Esophagus squamous epithelium (tissue), 5 donors: Measurements from ENCODE around the gene MTREX. TPM values are rescaled to one million over a fixed set of nuclear protein-coding genes. Genes with fewer than 3 reads are reported as not detected.

Experiments used
- DNase-seq: peaks from one replicate; lab custom pipeline; 2025; lab: John Stamatoyannopoulos, UW
- H3K27ac ChIP-seq, 4 donors: fragments of 200-600 bp; sonication (generic); one replicate each; pipeline ENCODE4 v1.5.1; 2016 to 2019; ENCODE audit warnings: mild to moderate bottlenecking in 1 of 4
- H3K27me3 ChIP-seq, 4 donors: fragments of 200-600 bp; sonication (generic); 1 replicate in 3 of 4; 2 replicates in 1 of 4; pipeline versions ENCODE4 v1.5.1 to v1.6.0; 2017 to 2021; ENCODE audit warnings: antibody characterized with exemption in 1 of 4
- H3K36me3 ChIP-seq, 3 donors: fragments of 200-600 bp; sonication (generic); one replicate each; pipeline ENCODE4 v1.5.1; 2016 to 2019
- H3K4me1 ChIP-seq, 3 donors: fragments of 200-600 bp; sonication (generic); one replicate each; pipeline ENCODE4 v1.5.1; 2017 to 2019
- H3K4me3 ChIP-seq, 4 donors: fragments of 200-600 bp; sonication (generic); 1 replicate in 3 of 4; 2 replicates in 1 of 4; pipeline ENCODE4 v1.5.1; 2016 to 2019; ENCODE audit warnings: mild to moderate bottlenecking in 2 of 4, moderate library complexity in 1 of 4
- H3K9me3 ChIP-seq, 3 donors: fragments of 200-600 bp; sonication (generic); one replicate each; pipeline ENCODE4 v1.5.1; 2016 to 2019
- POLR2A ChIP-seq, 4 donors: fragments of 450-650 bp; IDR thresholded peaks; one replicate each; pipeline ENCODE4 v1.6.1; 2017; ENCODE audit warnings: antibody characterized with exemption in 4 of 4, mild to moderate bottlenecking in 4 of 4, moderate library complexity in 3 of 4
- WGBS, 2 donors: methylation state at CpG; one replicate each; pipeline ENCODE4 v1.1.5; 2018; 5-methylcytosine and 5-hydroxymethylcytosine counted together
- intact Hi-C: fragments of 100-400 bp; cut with DNase I; formaldehyde crosslinking; loops from one replicate; pipeline ENCODE4 v1.15.0; 2022
- total RNA-seq, 4 donors: library from RNA; depleted of rRNA; stranded (reverse); fragments of >200 nt; gene quantifications; one replicate each; pipeline ENCODE4 v1.1.0, GENCODE V29; 2016
- TF ChIP-seq, protein P1 (sequence below), 6 experiments: fragments of 450-650 bp in 4 of 6; fragments of 200-600 bp in 2 of 6; sonication (generic) in 2 of 6; IDR thresholded peaks; one replicate each; pipeline ENCODE4 v1.5.1; 2016 to 2019; ENCODE audit warnings: antibody characterized with exemption in 6 of 6, mild to moderate bottlenecking in 4 of 6, moderate library complexity in 4 of 6
- donor health status: DM: yes; HTN: yes; CAD: no.

Gene MTREX
- total RNA-seq, 4 donors from 2014 or later = 63.9 to 79.3 (median 72.2) TPM

DNA sequence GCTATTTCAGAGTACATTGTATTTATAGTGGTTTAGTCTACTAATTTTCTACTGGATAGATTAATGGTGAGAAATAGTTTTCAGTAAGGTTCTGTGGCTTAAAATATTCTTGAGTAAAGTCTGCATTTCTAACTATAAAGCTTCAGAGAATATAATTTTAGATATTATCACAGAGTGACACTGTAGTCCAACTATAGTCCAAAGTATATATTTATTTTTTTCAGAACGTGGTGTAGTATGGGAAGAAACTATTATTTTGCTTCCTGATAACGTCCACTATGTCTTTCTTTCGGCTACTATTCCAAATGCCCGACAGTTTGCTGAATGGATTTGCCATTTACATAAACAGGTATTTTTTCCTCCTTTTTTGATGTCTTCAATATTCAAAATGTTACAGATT, 35.3 kb downstream of the MTREX start:
- no peaks in the 10 kb centered on the region for H3K4me1 ChIP-seq
- 85% methylated on average over 4 of the region's 4 CpGs for WGBS, 2 donors
- no peaks in the 10 kb centered on the region for H3K27me3 ChIP-seq
- H3K9me3 ChIP-seq = no peaks in the 10 kb centered on the region
- DNase-seq = no peak
- H3K36me3 ChIP-seq = peaks cover 0 to 71% (median 9%) of the 10 kb centered on the region in 3 donors
- TF ChIP-seq, protein P1, sequence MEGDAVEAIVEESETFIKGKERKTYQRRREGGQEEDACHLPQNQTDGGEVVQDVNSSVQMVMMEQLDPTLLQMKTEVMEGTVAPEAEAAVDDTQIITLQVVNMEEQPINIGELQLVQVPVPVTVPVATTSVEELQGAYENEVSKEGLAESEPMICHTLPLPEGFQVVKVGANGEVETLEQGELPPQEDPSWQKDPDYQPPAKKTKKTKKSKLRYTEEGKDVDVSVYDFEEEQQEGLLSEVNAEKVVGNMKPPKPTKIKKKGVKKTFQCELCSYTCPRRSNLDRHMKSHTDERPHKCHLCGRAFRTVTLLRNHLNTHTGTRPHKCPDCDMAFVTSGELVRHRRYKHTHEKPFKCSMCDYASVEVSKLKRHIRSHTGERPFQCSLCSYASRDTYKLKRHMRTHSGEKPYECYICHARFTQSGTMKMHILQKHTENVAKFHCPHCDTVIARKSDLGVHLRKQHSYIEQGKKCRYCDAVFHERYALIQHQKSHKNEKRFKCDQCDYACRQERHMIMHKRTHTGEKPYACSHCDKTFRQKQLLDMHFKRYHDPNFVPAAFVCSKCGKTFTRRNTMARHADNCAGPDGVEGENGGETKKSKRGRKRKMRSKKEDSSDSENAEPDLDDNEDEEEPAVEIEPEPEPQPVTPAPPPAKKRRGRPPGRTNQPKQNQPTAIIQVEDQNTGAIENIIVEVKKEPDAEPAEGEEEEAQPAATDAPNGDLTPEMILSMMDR (IDR thresholded peaks at IDR 0.05) = no peak
- no peak for TF ChIP-seq POLR2A (IDR thresholded peaks at IDR 0.05)
- intact Hi-C loops = loop anchor here (10.0 kb wide), 1 partner anchor 352 kb away; no protein-coding TSS in a partner anchor
- no peak overlapping the region for H3K27ac ChIP-seq
- H3K4me3 ChIP-seq = no peak overlapping the region

DNA sequence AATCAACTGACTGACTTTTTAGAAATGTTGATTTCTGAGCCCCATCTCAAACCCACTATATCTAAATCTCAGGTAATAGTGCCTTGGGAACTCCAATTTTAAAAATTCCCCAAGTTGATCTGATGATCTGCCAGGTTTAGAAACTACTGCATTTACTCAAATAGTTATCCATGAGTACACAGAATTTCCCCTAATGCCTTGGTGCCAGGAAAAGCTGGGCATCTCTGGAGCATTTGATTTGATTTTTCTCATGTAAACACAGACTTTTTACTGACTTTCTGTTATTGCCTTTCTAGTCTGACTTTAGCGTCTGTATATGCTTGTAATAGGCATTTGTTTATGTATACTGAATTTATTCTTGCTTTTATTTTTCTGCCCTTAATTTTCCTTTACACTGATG, 35.8 kb downstream of the MTREX start:
- H3K9me3 ChIP-seq = no peaks in the 10 kb centered on the region
- DNase-seq = no peak
- WGBS, 2 donors = 52 to 76% methylated on average over 1 of the region's 1 CpG
- TF ChIP-seq POLR2A (IDR thresholded peaks at IDR 0.05) = no peak
- TF ChIP-seq, protein P1 (IDR thresholded peaks at IDR 0.05) = no peak
- no peaks in the 10 kb centered on the region for H3K27me3 ChIP-seq
- no peaks in the 10 kb centered on the region for H3K4me1 ChIP-seq
- intact Hi-C loops = loop anchor here (10.0 kb wide), 1 partner anchor 351 kb away; no protein-coding TSS in a partner anchor
- no peak overlapping the region for H3K27ac ChIP-seq
- peaks cover 0 to 76% (median 9%) of the 10 kb centered on the region in 3 donors for H3K36me3 ChIP-seq
- H3K4me3 ChIP-seq = no peak overlapping the region

DNA sequence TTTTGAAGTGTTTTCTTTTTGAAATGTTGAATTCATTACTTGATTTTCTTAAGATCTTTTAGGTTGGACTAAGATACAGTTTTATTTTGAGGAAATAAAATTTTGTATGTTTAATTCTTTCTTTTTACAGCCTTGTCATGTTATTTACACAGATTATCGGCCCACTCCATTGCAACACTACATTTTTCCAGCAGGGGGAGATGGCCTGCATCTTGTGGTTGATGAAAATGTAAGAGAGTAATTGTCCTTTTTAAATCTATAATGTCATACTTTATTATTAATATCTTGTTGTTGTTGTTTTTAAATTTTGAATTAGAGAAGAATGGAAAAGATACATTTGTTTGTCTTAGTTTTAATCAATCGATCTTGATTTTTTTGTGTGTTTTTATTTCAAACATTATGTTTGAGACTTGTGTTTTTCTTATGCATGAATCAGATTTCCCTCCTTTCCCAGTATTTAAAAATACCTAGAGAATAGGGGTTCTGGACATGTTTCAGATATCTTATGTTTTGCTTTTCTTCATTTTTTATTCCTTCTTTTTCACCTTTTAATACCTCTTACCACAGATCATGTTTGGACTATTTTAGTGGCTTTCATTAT, 36.7 kb downstream of the MTREX start:
- peaks cover 0 to 83% (median 14%) of the 10 kb centered on the region in 3 donors for H3K36me3 ChIP-seq
- H3K4me3 ChIP-seq = no peak overlapping the region
- 33 to 36% methylated on average over 2 of the region's 2 CpGs for WGBS, 2 donors
- no peaks in the 10 kb centered on the region for H3K27me3 ChIP-seq
- H3K9me3 ChIP-seq = no peaks in the 10 kb centered on the region
- TF ChIP-seq POLR2A (IDR thresholded peaks at IDR 0.05) = no peak
- TF ChIP-seq, protein P1 (IDR thresholded peaks at IDR 0.05) = peak; percentile 46 to 88 (median 84)
- no peaks in the 10 kb centered on the region for H3K4me1 ChIP-seq
- intact Hi-C loops = loop anchor here (10.0 kb wide), 1 partner anchor 350 kb away; no protein-coding TSS in a partner anchor
- no peak overlapping the region for H3K27ac ChIP-seq
- no peak for DNase-seq

DNA sequence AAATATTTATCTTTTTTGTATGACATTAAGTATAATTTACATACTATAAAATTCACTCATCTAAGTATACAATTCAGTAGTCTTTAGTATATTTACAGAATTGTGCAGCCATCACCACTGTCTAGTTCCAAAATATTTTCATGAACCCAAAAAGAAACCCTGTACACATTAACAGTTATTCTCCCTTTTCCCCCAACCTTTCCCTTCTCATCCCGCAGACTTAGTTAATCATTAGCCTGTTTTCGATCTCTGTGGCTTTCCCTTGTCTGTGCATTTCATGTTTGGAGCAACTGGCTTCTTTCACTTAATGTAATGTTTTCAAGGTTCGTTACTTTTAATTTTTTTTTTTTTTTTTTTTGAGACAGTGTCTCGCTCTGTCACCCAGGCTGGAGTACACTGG, 37.5 kb downstream of the MTREX start:
- Histone ChIP-seq H3K27me3 (no peaks in the 10 kb centered on the region), H3K4me1 (no peaks in the 10 kb centered on the region), H3K9me3 (no peaks in the 10 kb centered on the region), H3K36me3 (peaks cover 0 to 86% (median 21%) of the 10 kb centered on the region in 3 donors), H3K27ac (no peak overlapping the region), H3K4me3 (no peak overlapping the region)
- intact Hi-C loops = loop anchor here (10.0 kb wide), 1 partner anchor 349 kb away; no protein-coding TSS in a partner anchor
- TF ChIP-seq, protein P1 (IDR thresholded peaks at IDR 0.05) = no peak
- no peak for TF ChIP-seq POLR2A (IDR thresholded peaks at IDR 0.05)
- 89 to 94% methylated on average over 4 of the region's 4 CpGs for WGBS, 2 donors
- no peak for DNase-seq

DNA sequence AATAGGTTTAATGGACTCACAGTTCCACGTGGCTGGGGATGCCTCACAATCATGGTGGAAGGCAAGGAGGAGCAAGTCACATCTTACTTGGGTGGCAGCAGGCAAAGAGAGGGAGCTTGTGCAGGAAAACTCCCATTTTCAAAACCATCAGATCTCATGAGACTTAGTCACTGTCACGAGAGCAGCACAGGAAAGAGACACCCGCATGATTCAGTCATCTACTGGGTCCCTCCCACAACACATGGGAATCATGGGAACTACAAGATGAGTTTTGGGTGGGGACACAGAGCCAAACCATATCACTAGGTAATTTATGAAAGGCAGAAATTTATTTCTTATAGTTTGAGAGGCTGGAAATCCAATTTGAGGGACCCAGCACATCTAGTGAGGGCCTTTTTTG, 40.0 kb downstream of the MTREX start:
- Histone ChIP-seq H3K4me1 (no peaks in the 10 kb centered on the region), H3K27me3 (no peaks in the 10 kb centered on the region), H3K27ac (no peak overlapping the region), H3K9me3 (no peaks in the 10 kb centered on the region), H3K36me3 (peaks cover 6 to 90% (median 25%) of the 10 kb centered on the region in 3 donors), H3K4me3 (no peak overlapping the region)
- WGBS, 2 donors = 80 to 87% methylated on average over 2 to 3 of the region's 3 CpGs
- TF ChIP-seq, protein P1 (IDR thresholded peaks at IDR 0.05) = no peak
- no peak for TF ChIP-seq POLR2A (IDR thresholded peaks at IDR 0.05)
- intact Hi-C loops = loop anchor here (10.0 kb wide), 1 partner anchor 347 kb away; no protein-coding TSS in a partner anchor
- DNase-seq = no peak
